IPS-NIHi7 (cell line): ENCODE results near the gene HSD17B14.
"Not testable (repeated sequence)": the region's sequence is repeated elsewhere in the genome, so short reads cannot be mapped to it uniquely, and the experiment has no call there.

Experiments
- DNase-seq: peaks from one replicate; pipeline ENCODE4 v3.0.0; 2012; ENCODE audit warnings: mixed read lengths; ENCODE audit errors: extremely low spot score

HSD17B14 gene

DNA sequence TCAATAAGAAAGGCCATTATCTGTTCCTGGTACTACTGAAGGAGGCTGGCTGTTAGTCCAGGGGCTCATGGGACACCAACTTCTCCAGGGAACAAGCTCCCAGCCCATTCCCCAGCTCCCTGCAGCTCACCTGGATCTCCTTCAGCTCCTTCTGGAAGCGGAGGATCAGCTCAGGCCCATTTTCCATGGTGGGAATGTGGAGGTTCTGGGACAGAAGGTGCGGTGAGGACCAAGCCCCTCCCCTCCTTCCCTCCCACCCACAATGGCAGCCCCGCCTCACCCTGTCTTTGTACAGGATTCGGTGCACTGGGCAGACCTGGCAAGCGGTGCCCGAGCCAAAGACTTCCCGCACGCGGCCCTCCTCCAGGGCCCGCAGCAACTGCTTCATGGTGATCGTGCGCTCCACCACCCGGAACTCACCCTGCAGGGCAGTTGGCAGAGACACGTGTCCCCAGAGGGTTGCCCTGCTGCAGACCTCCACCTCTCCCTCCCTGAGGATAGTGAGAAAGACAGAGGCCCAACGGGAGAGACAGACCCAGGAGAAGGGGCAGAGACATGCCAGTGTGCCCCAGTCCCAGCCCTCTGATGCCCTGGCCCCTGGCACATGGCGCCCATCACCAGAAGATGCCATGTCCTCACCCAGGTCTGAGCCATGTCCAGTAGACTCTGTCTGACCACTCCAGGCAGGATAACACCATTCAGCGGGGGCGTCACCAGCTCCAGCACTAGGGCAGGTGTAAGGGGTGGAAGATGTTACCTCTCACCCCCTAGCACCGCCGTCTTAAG lies 39.8 kb downstream of the HSD17B14 start:
- no peak for DNase-seq

DNA sequence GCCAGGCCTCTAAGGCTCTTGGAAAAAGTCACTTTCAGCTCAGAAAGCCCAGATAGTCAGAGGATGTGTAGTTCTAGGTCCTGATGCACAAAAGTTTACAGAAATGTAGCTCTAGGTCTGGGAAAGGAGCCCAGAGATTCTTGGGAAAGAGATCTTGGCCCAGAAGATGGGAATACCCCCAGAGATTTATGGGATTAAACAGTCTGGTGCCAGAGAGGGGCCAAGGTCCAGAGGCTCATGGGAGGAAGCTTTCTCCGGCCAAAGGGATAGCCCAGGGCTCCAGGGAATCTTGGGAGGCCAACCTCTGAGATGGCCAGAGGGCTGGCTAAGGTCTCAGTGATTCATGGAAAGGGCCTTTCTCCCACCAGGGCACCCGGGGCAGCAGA lies 40.6 kb downstream of the HSD17B14 start:
- no peak for DNase-seq

DNA sequence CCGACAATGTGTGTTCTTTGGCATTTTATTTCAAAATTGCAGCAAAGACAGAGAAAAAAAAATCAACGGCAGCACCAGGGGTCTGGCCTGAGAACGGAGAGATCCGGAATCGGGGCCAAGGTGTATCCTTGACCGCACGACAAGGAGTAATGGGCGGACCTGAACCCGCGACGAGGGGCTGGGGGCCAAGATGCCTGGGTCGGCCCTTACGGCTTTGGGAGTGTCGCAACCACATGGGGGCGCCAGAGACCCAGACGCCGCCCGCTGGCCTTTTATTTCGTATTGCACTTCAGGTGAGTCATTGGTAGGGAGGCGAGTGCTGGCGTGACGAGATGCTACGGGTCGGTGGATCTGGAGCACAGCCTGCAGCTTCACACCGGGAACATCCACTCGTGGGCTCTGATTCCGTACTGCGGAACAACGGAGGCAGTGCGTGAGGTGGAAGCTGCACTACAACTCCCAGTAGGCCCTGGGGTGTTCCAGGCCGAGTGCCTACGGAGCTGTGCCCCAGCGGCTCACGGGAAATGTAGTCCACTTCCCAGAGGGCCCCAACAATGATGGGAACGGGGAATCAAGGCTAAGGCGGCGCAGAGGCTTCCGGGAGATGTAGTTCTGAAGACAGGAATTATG lies 41.1 kb downstream of the HSD17B14 start:
- peak; percentile 97 for DNase-seq

DNA sequence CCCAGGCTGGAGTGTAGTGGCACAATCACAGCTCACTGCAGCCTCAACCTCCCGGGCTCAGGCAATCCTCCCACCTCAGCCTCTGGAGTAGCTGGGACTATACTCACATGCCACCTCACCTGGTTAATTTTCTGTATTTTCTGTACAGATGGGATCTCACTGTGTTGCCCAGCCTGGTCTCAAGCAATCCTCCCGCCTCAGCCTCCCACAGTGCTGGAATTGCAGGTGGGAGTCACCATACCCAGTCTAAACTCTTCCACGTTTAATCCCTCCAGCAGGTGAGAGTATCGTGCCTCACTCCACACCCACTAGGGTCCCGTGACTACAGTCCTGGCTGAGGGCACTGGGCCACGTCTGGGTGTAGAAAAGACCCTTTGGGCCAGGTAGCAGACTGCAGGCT lies 42.0 kb downstream of the HSD17B14 start:
- DNase-seq = no peak

DNA sequence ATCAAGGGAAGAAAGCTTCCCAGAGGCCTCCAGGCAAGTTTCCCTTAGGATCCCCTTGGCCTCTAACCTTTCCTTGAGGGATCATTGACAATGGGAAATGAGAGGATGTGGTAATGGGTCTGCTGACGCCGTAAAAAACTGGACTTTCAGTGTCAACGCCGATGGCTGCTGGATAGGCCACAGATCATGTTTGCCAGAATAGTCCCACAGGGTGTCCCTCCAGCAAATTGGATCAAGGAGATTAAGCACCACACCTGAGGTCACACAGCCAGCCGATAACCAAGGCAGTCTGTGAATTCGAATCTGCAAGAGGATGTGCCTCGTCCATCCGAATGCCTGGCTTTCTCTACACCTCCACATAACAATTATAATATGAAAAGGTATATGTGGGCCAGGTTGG lies 43.0 kb downstream of the HSD17B14 start:
- no peak for DNase-seq

GRCh38 chr19:48787331-48787730 lies 49.0 kb downstream of the HSD17B14 start:
- not testable (repeated sequence) for DNase-seq

GRCh38 chr19:48786422-48786821 lies 49.9 kb downstream of the HSD17B14 start:
- DNase-seq = not testable (repeated sequence)

DNA sequence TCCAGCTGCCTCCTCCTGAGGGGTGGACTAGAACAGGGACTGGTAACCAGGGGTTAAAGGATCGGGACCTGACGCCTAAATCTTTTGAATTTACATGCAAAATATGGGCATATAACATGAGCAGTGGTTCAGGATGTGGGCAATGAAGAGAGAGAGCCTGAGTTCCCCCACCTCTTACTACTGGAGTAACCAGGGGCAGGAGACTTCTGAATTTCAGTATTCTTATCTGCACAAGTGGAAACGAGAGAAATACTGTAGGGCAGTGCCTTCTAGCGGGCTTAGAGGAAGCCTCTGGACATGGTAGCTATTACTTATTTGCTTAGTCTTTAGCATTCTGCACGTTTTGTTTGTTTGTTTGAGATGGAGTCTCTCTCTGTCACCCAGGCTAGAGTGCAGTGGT lies 51.8 kb downstream of the HSD17B14 start:
- DNase-seq = no peak

DNA sequence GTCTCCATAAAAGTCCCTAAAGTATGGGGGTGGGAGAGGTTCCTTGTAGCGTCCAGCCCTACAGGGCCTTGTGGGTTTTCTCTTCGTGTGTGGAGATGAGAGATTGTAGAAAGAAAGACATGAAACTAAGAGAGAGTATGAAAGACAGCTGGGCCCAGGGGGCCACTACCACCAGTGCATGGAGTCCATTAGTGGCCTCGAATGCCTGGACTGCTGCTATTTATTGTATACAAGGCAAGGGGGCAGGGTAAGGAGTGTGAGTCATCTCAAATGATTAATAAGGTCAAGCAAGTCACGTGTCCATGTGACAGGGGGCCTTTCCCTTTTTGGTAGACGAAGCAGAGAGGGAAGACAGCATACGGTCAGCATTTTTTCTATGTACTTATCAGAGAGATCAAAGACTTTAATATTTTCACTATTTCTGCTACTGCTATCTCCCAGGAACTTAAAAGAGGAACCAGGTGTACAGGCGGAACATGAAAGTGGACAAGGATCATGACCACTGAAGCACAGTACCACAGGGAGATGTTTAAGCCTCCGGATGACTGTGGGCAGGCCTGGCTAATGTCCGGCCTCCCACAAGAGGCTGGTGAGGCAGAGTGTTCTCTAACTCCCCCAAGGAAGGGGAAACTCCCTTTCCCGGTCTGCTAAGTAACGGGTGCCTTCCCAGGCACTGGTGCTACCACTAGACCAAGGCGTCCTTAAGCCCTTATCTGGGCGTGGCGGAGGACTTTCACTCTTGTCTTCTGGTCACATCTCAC lies 55.5 kb downstream of the HSD17B14 start:
- DNase-seq = no peak

DNA sequence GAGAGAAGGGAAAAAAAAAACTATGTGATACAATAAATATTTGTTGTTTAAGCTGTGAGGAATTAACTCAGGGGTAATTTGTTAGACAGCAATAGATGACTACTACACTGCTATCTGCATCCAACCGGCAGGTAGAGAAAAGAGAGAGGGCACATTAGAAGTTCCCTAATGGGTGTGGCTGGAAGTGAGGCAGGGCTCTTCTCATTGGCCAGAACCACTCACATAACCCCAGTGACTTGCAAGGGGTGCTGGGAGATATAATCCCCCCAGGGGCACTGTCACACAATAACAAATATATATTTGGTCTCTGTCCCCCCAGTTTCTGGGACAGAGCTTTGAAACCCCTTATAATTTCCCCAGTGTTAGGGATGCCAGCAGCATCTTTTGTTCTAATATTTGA lies 56.7 kb downstream of the HSD17B14 start:
- DNase-seq = no peak

DNA sequence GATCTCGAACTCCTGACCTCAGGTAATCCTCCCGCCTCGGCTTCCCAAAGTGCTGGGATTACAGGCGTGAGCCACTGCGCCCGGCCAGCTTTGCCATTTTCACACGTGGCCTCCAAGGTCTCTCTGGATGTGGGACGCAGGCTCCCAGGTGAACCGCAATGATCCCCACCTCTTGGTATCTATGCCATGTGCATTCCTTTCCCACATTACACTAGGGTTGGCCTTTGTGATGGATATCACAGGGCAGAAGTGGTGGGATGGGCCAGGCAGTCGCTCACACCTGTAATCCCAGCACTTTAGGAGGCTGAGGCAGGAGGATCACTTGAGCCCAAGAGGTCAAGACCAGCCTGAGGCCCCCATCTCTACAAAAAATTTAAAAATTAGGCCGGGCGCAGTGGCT lies 58.6 kb downstream of the HSD17B14 start:
- no peak for DNase-seq

DNA sequence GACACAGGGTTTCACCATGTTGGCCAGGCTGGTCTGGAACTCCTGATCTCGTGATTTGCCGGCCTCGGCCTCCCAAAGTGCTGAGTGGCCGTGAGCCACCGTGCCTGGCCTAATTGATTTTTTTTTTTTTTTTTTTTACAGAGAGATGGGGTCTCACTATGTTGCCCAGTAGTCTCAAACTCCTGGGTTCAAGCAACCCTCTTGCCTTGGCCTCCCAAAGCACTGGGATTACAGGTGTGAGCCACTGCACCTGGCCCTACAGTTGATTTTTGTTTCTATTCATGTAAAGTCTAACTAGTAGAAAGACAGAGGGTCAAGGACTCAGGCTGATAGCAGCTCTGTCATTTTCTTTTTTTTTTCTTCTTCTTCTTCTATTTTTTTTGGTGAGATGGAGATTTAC lies 59.2 kb downstream of the HSD17B14 start:
- DNase-seq = no peak

GRCh38 chr19:48772503-48772953 lies 63.8 kb downstream of the HSD17B14 start:
- no peak for DNase-seq

- no peak for DNase-seq
These were observed 65.4 kb downstream of the HSD17B14 start for GRCh38 chr19:48770734-48771472.

- DNase-seq = no peak
These were observed 66.0 kb downstream of the HSD17B14 start for GRCh38 chr19:48770266-48770665.

GRCh38 chr19:48768994-48769713 lies 67.1 kb downstream of the HSD17B14 start:
- DNase-seq = no peak

DNA sequence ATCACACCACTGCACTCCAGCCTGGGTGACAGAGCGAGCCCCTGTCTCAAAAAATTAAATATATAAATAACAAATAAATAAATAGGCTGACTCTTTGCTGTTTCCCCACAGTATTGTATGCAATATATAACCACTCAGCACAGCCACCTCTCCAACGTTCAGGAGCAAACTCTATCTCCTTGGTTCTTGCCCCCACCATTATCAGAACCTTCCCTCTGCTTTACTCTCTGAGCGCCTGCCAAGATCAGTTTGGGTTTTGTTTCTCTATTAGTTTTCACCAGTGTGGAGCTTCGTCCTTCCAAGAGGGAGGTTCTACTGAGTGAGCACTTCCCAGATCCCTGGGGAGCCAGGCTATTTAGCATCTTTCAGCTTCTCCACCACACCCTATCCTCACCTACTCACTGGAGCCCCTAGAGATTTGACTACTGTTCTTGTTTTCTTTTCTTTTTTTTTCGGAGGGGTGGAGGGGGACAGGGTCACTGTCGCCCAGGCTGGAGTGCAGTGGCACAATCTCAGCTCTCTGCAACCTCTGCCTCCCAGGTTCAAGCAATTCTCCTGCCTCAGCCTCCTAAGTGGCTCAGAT lies 68.0 kb downstream of the HSD17B14 start:
- not testable (repeated sequence) for DNase-seq

- not testable (repeated sequence) for DNase-seq
These were observed 70.5 kb downstream of the HSD17B14 start for GRCh38 chr19:48765816-48766215.
